ENCODE results near the gene NUDT8. TPM values are rescaled to one million over a fixed set of nuclear protein-coding genes. Genes with fewer than 3 reads are reported as not detected.
A peak's percentile ranks its signal among the peaks of the same experiment; 100 is the strongest.
"Not testable (repeated sequence)": the region's sequence is repeated elsewhere in the genome, so short reads cannot be mapped to it uniquely, and the experiment has no call there.

The NUDT8 gene
- total RNA-seq, 1 donor from 2014 or later = 12.6 TPM

GRCh38 chr11:67606093-67606491, 23.6 kb downstream of the NUDT8 start:
- Mint-ChIP-seq H3K27me3 (ENCODE audit: low read depth) (peaks cover 6% of the 10 kb centered on the region), H3K4me3 (ENCODE audit: unreplicated experiment) (peak overlapping the region; percentile 81), H3K4me1 (ENCODE audit: low read depth) (peaks cover 8% of the 10 kb centered on the region), H3K36me3 (ENCODE audit: low read depth) (no peaks in the 10 kb centered on the region), H3K9me3 (ENCODE audit: low read depth) (peaks cover 4% of the 10 kb centered on the region), H3K27ac (ENCODE audit: unreplicated experiment) (peak overlapping the region; percentile 81)
- DNase-seq (ENCODE audit: low spot score) = no peak
- no peak for TF ChIP-seq CTCF (IDR thresholded peaks at IDR 0.05)

- Mint-ChIP-seq H3K4me3 (ENCODE audit: unreplicated experiment) (peak overlapping the region; percentile 24), H3K9me3 (ENCODE audit: low read depth) (peaks cover 4% of the 10 kb centered on the region), H3K27ac (ENCODE audit: unreplicated experiment) (no peak overlapping the region), H3K36me3 (ENCODE audit: low read depth) (no peaks in the 10 kb centered on the region), H3K27me3 (ENCODE audit: low read depth) (peaks cover 6% of the 10 kb centered on the region), H3K4me1 (ENCODE audit: low read depth) (peaks cover 8% of the 10 kb centered on the region)
- no peak for TF ChIP-seq CTCF (IDR thresholded peaks at IDR 0.05)
- no peak for DNase-seq (ENCODE audit: low spot score)
Measured at GRCh38 chr11:67605231-67606011, 24.3 kb downstream of the NUDT8 start.

GRCh38 chr11:67604815-67605214, 24.9 kb downstream of the NUDT8 start:
- H3K4me3 Mint-ChIP-seq (ENCODE audit: unreplicated experiment) = no peak overlapping the region
- TF ChIP-seq CTCF (IDR thresholded peaks at IDR 0.05) = no peak
- H3K9me3 Mint-ChIP-seq (ENCODE audit: low read depth) = peaks cover 4% of the 10 kb centered on the region
- peaks cover 8% of the 10 kb centered on the region for H3K4me1 Mint-ChIP-seq (ENCODE audit: low read depth)
- no peaks in the 10 kb centered on the region for H3K36me3 Mint-ChIP-seq (ENCODE audit: low read depth)
- no peak overlapping the region for H3K27ac Mint-ChIP-seq (ENCODE audit: unreplicated experiment)
- H3K27me3 Mint-ChIP-seq (ENCODE audit: low read depth) = peaks cover 6% of the 10 kb centered on the region
- DNase-seq (ENCODE audit: low spot score) = no peak

GRCh38 chr11:67604119-67604518, 25.6 kb downstream of the NUDT8 start:
- not testable (repeated sequence) for H3K36me3 Mint-ChIP-seq (ENCODE audit: low read depth); H3K4me1 Mint-ChIP-seq (ENCODE audit: low read depth); H3K27ac Mint-ChIP-seq (ENCODE audit: unreplicated experiment); DNase-seq (ENCODE audit: low spot score); H3K9me3 Mint-ChIP-seq (ENCODE audit: low read depth); H3K4me3 Mint-ChIP-seq (ENCODE audit: unreplicated experiment); H3K27me3 Mint-ChIP-seq (ENCODE audit: low read depth)

- Mint-ChIP-seq H3K36me3 (ENCODE audit: low read depth) (no peaks in the 10 kb centered on the region), H3K27ac (ENCODE audit: unreplicated experiment) (no peak overlapping the region), H3K27me3 (ENCODE audit: low read depth) (peaks cover 8% of the 10 kb centered on the region), H3K4me3 (ENCODE audit: unreplicated experiment) (no peak overlapping the region), H3K9me3 (ENCODE audit: low read depth) (peaks cover 7% of the 10 kb centered on the region), H3K4me1 (ENCODE audit: low read depth) (no peaks in the 10 kb centered on the region)
- no peak for TF ChIP-seq CTCF (IDR thresholded peaks at IDR 0.05)
- no peak for DNase-seq (ENCODE audit: low spot score)
Measured at GRCh38 chr11:67601098-67601497, 28.6 kb downstream of the NUDT8 start.

All from chondrocyte (in vitro differentiated cells).